Mucosa of descending colon (tissue), 3 donors: ENCODE measurements around the gene RAB15. TPM values are rescaled to one million over a fixed set of nuclear protein-coding genes. Genes with fewer than 3 reads are reported as not detected.

Source experiments
- ATAC-seq: fragments of 200-7000 bp; cut with Tn5 transposase; one replicate; pipeline ENCODE4 v1.9.1; 2020; ENCODE audit warnings: mild to moderate bottlenecking, moderate library complexity
- DNase-seq, 3 donors: peaks; one replicate each; pipeline ENCODE4 v3.0.0-alpha.2; 2020
- H3K36me3 ChIP-seq: fragments of 200-600 bp; one replicate; pipeline ENCODE4 v1.8.0; 2021; ENCODE audit warnings: low read depth, mild to moderate bottlenecking
- H3K4me1 ChIP-seq: fragments of 200-600 bp; one replicate; pipeline ENCODE4 v1.8.0; 2021; ENCODE audit warnings: low read depth, mild to moderate bottlenecking
- H3K4me3 ChIP-seq: fragments of 200-600 bp; one replicate; pipeline ENCODE4 v1.8.0; 2021; ENCODE audit warnings: mild to moderate bottlenecking
- H3K9me3 ChIP-seq: fragments of 200-600 bp; one replicate; pipeline ENCODE4 v1.8.0; 2021; ENCODE audit warnings: mild to moderate bottlenecking
- CTCF ChIP-seq: fragments of 200-600 bp; IDR thresholded peaks from one replicate; pipeline ENCODE4 v1.8.0; 2022; ENCODE audit warnings: antibody characterized with exemption, mild to moderate bottlenecking
- intact Hi-C, 2 donors: fragments of 100-400 bp; cut with DNase I in 1 of 2; cut with micrococcal nuclease in 1 of 2; formaldehyde crosslinking; loops; one replicate each; pipeline versions ENCODE4 v1.11.0 to v1.11.1; 2022; cut with DNase I, micrococcal nuclease
- total RNA-seq, 3 donors: library from RNA; stranded (reverse); fragmentation: NEBNext Ultra II Directional in 2 of 3; extraction: Animal tissue kit (Norgen Biotek cat#: 25700) in 2 of 3; gene quantifications; one replicate each; pipeline versions ENCODE4 v1.2.1 to v1.2.4, GENCODE V29; 2021 to 2023
- donor health status: DM: no; HTN: no; CAD: no; lungs with moderate emphysema.
- donor health status: DM: no; HTN: no; CAD: no.
- donor health status: DM: no; HTN: yes; CAD: no.

RAB15 gene
- total RNA-seq, 3 donors from 2014 or later = 21.2 to 46.1 (median 24.0) TPM

DNA sequence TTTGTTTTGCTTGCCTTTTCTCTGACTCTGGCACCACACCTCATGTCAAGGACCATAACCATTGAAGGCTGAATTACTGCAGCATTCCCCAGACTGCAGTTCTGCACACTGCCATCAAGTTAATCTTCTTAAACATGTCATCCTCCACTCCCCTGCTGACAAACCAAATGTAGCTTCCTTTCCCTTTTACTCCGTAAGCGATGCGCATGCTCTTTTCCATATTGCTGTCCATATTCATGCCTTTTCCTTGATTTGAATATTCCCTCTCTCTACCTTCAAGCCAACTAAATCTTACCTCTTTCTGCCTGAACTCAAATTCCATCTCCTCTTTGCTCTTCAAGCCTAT is 43.1 kb downstream of the RAB15 start:
- Histone ChIP-seq H3K4me1 (peaks cover 25% of the 10 kb centered on the region), H3K9me3 (no peaks in the 10 kb centered on the region), H3K36me3 (no peaks in the 10 kb centered on the region), H3K4me3 (no peak overlapping the region)
- TF ChIP-seq CTCF = no peak
- ATAC-seq = no peak
- intact Hi-C loops = no loop called here
- no peak for DNase-seq

- DNase-seq (no peak), ATAC-seq (peak; percentile 47)
- peaks cover 25% of the 10 kb centered on the region for H3K4me1 ChIP-seq
- no peaks in the 10 kb centered on the region for H3K36me3 ChIP-seq
- H3K9me3 ChIP-seq = no peaks in the 10 kb centered on the region
- intact Hi-C loops = no loop called here
- no peak overlapping the region for H3K4me3 ChIP-seq
- TF ChIP-seq CTCF = no peak
Observed at GRCh38 chr14:64928239-64929013, 43.7 kb downstream of the RAB15 start.

DNA sequence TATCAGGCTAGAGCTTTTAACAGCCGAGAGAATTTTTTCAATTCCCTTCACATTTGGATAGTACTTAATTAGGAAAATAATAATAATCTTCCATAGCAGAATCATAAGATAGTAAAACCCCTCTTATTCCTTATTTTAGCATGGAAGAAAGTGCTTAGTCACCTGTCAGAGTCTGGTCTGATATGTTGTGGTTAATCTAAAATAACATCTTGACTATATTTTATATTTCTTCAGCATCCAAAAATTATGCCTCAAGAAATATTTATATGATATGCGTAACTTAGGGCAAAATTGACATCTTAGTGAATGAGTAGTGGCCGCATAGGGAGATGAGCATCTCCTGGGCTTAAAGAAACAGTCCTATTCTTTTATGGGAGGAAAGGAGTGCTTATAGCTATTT is 45.1 kb downstream of the RAB15 start:
- Histone ChIP-seq H3K4me1 (peaks cover 25% of the 10 kb centered on the region), H3K36me3 (no peaks in the 10 kb centered on the region), H3K4me3 (no peak overlapping the region), H3K9me3 (no peaks in the 10 kb centered on the region)
- no peak for DNase-seq
- no peak for TF ChIP-seq CTCF
- intact Hi-C loops = no loop called here
- ATAC-seq = no peak

DNA sequence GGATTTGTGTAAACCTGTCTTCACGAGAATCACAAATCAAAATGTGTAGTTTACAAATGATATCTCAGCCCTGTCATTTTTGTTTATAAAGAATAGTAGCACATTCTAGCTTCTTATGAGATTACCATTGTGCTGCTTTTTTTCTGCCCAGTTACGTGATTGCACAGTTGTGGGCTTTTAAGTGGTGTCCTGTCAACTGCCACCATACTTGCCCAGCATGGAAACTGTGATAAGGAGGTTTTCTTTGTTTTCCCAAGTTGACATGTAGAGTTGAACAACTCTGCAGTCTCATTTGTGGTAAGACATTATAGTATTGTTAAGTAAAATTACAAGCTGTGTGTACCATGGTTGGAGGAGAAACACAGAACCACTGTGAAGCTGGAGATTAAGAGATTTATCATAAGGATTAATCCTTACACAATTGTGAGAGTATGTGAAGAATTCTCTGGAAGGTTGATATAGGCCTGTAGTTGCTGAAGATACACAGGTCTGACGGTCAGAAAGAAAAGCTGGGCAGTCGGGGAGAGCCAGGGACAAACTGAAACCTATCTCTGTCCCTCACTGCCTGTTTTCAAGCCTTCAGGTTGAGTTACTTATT is 45.6 kb downstream of the RAB15 start:
- peaks cover 25% of the 10 kb centered on the region for H3K4me1 ChIP-seq
- TF ChIP-seq CTCF = no peak
- intact Hi-C loops = no loop called here
- ATAC-seq (no peak), DNase-seq (no peak)
- no peak overlapping the region for H3K4me3 ChIP-seq
- no peaks in the 10 kb centered on the region for H3K9me3 ChIP-seq
- no peaks in the 10 kb centered on the region for H3K36me3 ChIP-seq

GRCh38 chr14:64923015-64923414 is 49.1 kb downstream of the RAB15 start:
- TF ChIP-seq CTCF = no peak
- H3K4me1 ChIP-seq = peaks cover 3% of the 10 kb centered on the region
- H3K4me3 ChIP-seq = no peak overlapping the region
- no peaks in the 10 kb centered on the region for H3K36me3 ChIP-seq
- intact Hi-C loops = no loop called here
- DNase-seq = no peak
- no peaks in the 10 kb centered on the region for H3K9me3 ChIP-seq
- ATAC-seq = no peak
